ENCODE measurements around the gene ALPP. TPM values are rescaled to one million over a fixed set of nuclear protein-coding genes. Genes with fewer than 3 reads are reported as not detected.
A peak's percentile ranks its signal among the peaks of the same experiment; 100 is the strongest.
"Not testable (repeated sequence)": the region's sequence is repeated elsewhere in the genome, so short reads cannot be mapped to it uniquely, and the experiment has no call there.

The ALPP gene
- total RNA-seq, 4 donors from 2014 or later: not detected

GRCh38 chr2:232377319-232377718 is 1.2 kb upstream of the ALPP start:
- Histone ChIP-seq H3K4me1 (no peaks in the 10 kb centered on the region), H3K4me3 (no peak overlapping the region), H3K9me3 (no peaks in the 10 kb centered on the region), H3K27ac (no peak overlapping the region), H3K27me3 (no peaks in the 10 kb centered on the region), H3K36me3 (no peaks in the 10 kb centered on the region)
- no peak for TF ChIP-seq POLR2A (IDR thresholded peaks at IDR 0.05)
- no peak for TF ChIP-seq CTCF (IDR thresholded peaks at IDR 0.05)
- DNase-seq: no peak

GRCh38 chr2:232377841-232378734 is 463 bp upstream of the ALPP start:
- H3K9me3 ChIP-seq: no peaks in the 10 kb centered on the region
- TF ChIP-seq POLR2A (IDR thresholded peaks at IDR 0.05) (no peak), CTCF (IDR thresholded peaks at IDR 0.05) (no peak)
- DNase-seq: no peak
- no peaks in the 10 kb centered on the region for H3K27me3 ChIP-seq
- no peaks in the 10 kb centered on the region for H3K36me3 ChIP-seq
- H3K4me3 ChIP-seq: no peak overlapping the region
- no peak overlapping the region for H3K27ac ChIP-seq
- H3K4me1 ChIP-seq: no peaks in the 10 kb centered on the region

- peak in 1 of 3 donors; percentile 35 for DNase-seq
- not testable (repeated sequence) for H3K36me3 ChIP-seq
Measured at GRCh38 chr2:232379610-232380590, 1.3 kb downstream of the ALPP start.

GRCh38 chr2:232381204-232382031 is 2.9 kb downstream of the ALPP start:
- H3K9me3 ChIP-seq, H3K36me3 ChIP-seq, H3K27me3 ChIP-seq, H3K4me1 ChIP-seq, H3K27ac ChIP-seq, H3K4me3 ChIP-seq: not testable (repeated sequence)
- DNase-seq: peak in 1 of 3 donors; percentile 38

More at GRCh38 chr2:232379610-232380590, 1.3 kb downstream of the ALPP start:
- not testable (repeated sequence) for H3K9me3 ChIP-seq, H3K4me3 ChIP-seq, H3K27ac ChIP-seq, H3K4me1 ChIP-seq, H3K27me3 ChIP-seq

GRCh38 chr2:232382331-232383225 is 4.0 kb downstream of the ALPP start:
- Histone ChIP-seq H3K9me3 (no peaks in the 10 kb centered on the region), H3K27me3 (peaks cover 0 to 5% of the 10 kb centered on the region in 2 donors), H3K36me3 (no peaks in the 10 kb centered on the region), H3K4me1 (peaks cover 0 to 15% (median 0%) of the 10 kb centered on the region in 4 donors), H3K4me3 (no peak overlapping the region), H3K27ac (no peak overlapping the region)
- DNase-seq: no peak
- TF ChIP-seq POLR2A (IDR thresholded peaks at IDR 0.05) (no peak), CTCF (IDR thresholded peaks at IDR 0.05) (no peak)

All from Peyer's patch (tissue), 4 donors.